GM20431 (cell line): ENCODE results near the gene PIP5K1C.

Experiments used
- in situ Hi-C: fragments of 300-500 bp; cut with MseI, MboI; formaldehyde crosslinking; loops from one replicate; pipeline ENCODE4 v1.15.0; 2020; ENCODE audit warnings: low sequenced_read_pairs; ENCODE audit not compliant: unreplicated experiment

Gene PIP5K1C

GRCh38 chr19:3664879-3665642 lies 35.2 kb downstream of the PIP5K1C start:
- in situ Hi-C loops = no loop called here

GRCh38 chr19:3663838-3664237 lies 36.4 kb downstream of the PIP5K1C start:
- in situ Hi-C loops = no loop called here

GRCh38 chr19:3661284-3662238 lies 38.7 kb downstream of the PIP5K1C start:
- in situ Hi-C loops = no loop called here

GRCh38 chr19:3660493-3661219 lies 39.6 kb downstream of the PIP5K1C start:
- in situ Hi-C loops = no loop called here

- in situ Hi-C loops = no loop called here
Observed at GRCh38 chr19:3659746-3660112, 40.5 kb downstream of the PIP5K1C start.

- in situ Hi-C loops = no loop called here
Observed at GRCh38 chr19:3658870-3659745, 41.2 kb downstream of the PIP5K1C start.

GRCh38 chr19:3658004-3658869 lies 42.0 kb downstream of the PIP5K1C start:
- in situ Hi-C loops = no loop called here

- in situ Hi-C loops = no loop called here
Observed at GRCh38 chr19:3657395-3657769, 42.9 kb downstream of the PIP5K1C start.

- in situ Hi-C loops = no loop called here
Observed at GRCh38 chr19:3656747-3657394, 43.4 kb downstream of the PIP5K1C start.

GRCh38 chr19:3656073-3656746 lies 44.1 kb downstream of the PIP5K1C start:
- in situ Hi-C loops = no loop called here

- in situ Hi-C loops = no loop called here
Observed at GRCh38 chr19:3655402-3656072, 44.7 kb downstream of the PIP5K1C start.

- in situ Hi-C loops = no loop called here
Observed at GRCh38 chr19:3653865-3654513, 46.3 kb downstream of the PIP5K1C start.

- in situ Hi-C loops = no loop called here
Observed at GRCh38 chr19:3653081-3653795, 47.0 kb downstream of the PIP5K1C start.

- in situ Hi-C loops = no loop called here
Observed at GRCh38 chr19:3652422-3652821, 47.8 kb downstream of the PIP5K1C start.

GRCh38 chr19:3651684-3652083 lies 48.6 kb downstream of the PIP5K1C start:
- in situ Hi-C loops = no loop called here

GRCh38 chr19:3649888-3650287 lies 50.4 kb downstream of the PIP5K1C start:
- in situ Hi-C loops = no loop called here
